OCI-LY7 (cell line): ENCODE results near the gene ATP11A.

Source experiments
- EZH2phosphoT487 ChIP-seq: fragments of 200-600 bp; sonication (generic); IDR thresholded peaks from 2 replicates; pipeline ENCODE4 v1.6.1; 2018; ENCODE audit warnings: low read depth, borderline replicate concordance, mild to moderate bottlenecking, mixed run types, antibody characterized with exemption, low read length, moderate library complexity, mixed read lengths
- TF ChIP-seq, protein P1 (sequence below): fragments of 200-600 bp; sonication (generic); conservative IDR thresholded peaks from 2 replicates; pipeline ENCODE4 v1.5.1; 2014; ENCODE audit warnings: mild to moderate bottlenecking, antibody characterized with exemption, low read length, moderate library complexity, mixed read lengths

DNA sequence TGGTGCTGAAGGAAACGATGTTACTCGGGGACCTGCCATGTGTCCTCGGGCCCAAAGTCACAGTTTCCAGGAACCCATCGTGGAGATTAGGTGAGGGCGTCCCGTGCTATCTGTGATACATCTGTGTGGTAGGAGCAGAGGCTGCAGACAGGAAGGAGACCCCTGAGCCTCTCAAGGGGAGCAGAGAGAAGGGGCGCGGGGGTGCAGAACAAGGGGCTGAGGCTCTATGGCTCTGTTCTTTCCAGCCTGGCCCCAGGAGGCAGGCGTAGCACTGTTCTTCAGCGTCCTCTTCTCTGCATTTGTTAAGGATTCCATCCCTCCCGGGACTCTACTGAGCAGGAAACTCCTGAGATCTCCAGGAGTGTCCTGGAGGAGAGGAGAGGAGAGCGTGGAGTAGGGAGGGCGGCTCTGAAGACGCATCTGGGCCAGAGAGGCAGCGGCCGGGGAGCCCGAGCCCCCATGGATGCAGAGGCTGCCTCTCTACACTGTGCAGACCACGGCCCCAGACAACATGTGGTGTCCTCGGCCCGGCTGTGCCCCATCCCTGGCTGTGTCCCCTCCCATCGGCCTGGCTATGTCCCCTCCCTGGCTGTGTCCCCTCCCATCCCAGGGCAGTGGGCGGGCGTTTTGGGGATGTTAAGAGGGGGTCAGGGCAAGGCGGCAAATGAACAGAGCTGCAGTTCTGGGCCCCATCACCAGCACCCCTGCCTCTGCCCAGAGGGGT is 118.0 kb downstream of the ATP11A start:
- TF ChIP-seq, protein P1, sequence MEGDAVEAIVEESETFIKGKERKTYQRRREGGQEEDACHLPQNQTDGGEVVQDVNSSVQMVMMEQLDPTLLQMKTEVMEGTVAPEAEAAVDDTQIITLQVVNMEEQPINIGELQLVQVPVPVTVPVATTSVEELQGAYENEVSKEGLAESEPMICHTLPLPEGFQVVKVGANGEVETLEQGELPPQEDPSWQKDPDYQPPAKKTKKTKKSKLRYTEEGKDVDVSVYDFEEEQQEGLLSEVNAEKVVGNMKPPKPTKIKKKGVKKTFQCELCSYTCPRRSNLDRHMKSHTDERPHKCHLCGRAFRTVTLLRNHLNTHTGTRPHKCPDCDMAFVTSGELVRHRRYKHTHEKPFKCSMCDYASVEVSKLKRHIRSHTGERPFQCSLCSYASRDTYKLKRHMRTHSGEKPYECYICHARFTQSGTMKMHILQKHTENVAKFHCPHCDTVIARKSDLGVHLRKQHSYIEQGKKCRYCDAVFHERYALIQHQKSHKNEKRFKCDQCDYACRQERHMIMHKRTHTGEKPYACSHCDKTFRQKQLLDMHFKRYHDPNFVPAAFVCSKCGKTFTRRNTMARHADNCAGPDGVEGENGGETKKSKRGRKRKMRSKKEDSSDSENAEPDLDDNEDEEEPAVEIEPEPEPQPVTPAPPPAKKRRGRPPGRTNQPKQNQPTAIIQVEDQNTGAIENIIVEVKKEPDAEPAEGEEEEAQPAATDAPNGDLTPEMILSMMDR = no peak
- TF ChIP-seq EZH2phosphoT487 = no peak
